ENCODE measurements around the gene NKD2. TPM values are rescaled to one million over a fixed set of nuclear protein-coding genes. Genes with fewer than 3 reads are reported as not detected.

Gene NKD2
- total RNA-seq, 1 experiment from 2014 or later: 0.21 TPM

DNA sequence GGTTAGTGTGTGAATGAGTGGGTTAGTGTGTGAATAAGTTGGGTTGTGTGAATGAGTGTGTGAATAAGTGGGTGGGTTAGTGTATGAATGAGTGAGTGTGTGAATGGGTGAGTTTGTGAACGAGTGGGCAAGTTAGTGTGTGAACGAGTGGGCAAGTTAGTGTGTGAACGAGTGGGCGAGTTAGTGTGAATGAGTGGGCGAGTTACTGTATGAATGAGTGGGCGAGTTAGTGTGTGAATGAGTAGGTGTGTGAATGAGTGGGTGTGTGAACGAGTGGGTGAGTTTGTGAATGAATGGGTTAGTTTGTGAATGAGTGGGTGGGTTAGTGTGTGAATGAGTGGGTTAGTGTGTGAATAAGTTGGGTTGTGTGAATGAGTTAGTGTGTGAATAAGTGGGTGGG lies 34.7 kb downstream of the NKD2 start:
- no peaks in the 10 kb centered on the region for H3K27me3 Mint-ChIP-seq (ENCODE audit: insufficient read depth, unreplicated experiment)
- TF ChIP-seq, protein P1, sequence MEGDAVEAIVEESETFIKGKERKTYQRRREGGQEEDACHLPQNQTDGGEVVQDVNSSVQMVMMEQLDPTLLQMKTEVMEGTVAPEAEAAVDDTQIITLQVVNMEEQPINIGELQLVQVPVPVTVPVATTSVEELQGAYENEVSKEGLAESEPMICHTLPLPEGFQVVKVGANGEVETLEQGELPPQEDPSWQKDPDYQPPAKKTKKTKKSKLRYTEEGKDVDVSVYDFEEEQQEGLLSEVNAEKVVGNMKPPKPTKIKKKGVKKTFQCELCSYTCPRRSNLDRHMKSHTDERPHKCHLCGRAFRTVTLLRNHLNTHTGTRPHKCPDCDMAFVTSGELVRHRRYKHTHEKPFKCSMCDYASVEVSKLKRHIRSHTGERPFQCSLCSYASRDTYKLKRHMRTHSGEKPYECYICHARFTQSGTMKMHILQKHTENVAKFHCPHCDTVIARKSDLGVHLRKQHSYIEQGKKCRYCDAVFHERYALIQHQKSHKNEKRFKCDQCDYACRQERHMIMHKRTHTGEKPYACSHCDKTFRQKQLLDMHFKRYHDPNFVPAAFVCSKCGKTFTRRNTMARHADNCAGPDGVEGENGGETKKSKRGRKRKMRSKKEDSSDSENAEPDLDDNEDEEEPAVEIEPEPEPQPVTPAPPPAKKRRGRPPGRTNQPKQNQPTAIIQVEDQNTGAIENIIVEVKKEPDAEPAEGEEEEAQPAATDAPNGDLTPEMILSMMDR (IDR thresholded peaks at IDR 0.05; ENCODE audit: unreplicated experiment): no peak
- no peak overlapping the region for H3K4me3 Mint-ChIP-seq (ENCODE audit: unreplicated experiment)
- H3K27ac Mint-ChIP-seq (ENCODE audit: low read depth, unreplicated experiment): no peak overlapping the region
- no peak for DNase-seq (ENCODE audit: unreplicated experiment)
- no peaks in the 10 kb centered on the region for H3K4me1 Mint-ChIP-seq (ENCODE audit: insufficient read depth, unreplicated experiment)
- POLR2A ChIA-PET: no interaction called here
- H3K9me3 Mint-ChIP-seq (ENCODE audit: unreplicated experiment): peaks cover 76% of the 10 kb centered on the region
- no TSS peak for BruUV-seq (replicated peaks)
- no peaks in the 10 kb centered on the region for H3K36me3 Mint-ChIP-seq (ENCODE audit: insufficient read depth, unreplicated experiment)
- intact Hi-C loops (cut with micrococcal nuclease): no loop called here
- CTCF ChIA-PET: no interaction called here

DNA sequence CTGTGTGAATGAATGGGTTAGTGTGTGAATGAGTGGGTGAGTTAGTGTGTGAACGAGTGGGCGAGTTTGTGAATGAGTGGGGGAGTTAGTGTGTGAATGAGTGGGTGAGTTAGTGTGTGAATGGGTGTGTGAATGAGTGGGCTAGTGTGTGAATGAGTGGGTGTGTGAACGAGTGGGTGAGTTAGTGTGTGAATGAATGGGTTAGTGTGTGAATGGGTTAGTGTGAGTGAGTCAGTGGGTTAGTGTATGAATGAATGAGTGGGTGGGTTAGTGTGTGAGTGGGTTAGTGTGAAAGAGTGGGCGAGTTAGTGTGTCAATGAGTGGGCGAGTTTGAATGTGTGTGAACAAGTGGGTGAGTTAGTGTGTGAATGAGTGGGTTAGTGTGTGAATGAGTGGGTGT lies 35.5 kb downstream of the NKD2 start:
- Mint-ChIP-seq H3K9me3 (ENCODE audit: unreplicated experiment) (peaks cover 80% of the 10 kb centered on the region), H3K4me1 (ENCODE audit: insufficient read depth, unreplicated experiment) (no peaks in the 10 kb centered on the region), H3K36me3 (ENCODE audit: insufficient read depth, unreplicated experiment) (no peaks in the 10 kb centered on the region), H3K4me3 (ENCODE audit: unreplicated experiment) (no peak overlapping the region), H3K27ac (ENCODE audit: low read depth, unreplicated experiment) (no peak overlapping the region), H3K27me3 (ENCODE audit: insufficient read depth, unreplicated experiment) (no peaks in the 10 kb centered on the region)
- no TSS peak for BruUV-seq (replicated peaks)
- TF ChIP-seq, protein P1 (IDR thresholded peaks at IDR 0.05; ENCODE audit: unreplicated experiment): no peak
- no peak for DNase-seq (ENCODE audit: unreplicated experiment)
- CTCF ChIA-PET: no interaction called here
- POLR2A ChIA-PET: no interaction called here
- intact Hi-C loops (cut with micrococcal nuclease): no loop called here

DNA sequence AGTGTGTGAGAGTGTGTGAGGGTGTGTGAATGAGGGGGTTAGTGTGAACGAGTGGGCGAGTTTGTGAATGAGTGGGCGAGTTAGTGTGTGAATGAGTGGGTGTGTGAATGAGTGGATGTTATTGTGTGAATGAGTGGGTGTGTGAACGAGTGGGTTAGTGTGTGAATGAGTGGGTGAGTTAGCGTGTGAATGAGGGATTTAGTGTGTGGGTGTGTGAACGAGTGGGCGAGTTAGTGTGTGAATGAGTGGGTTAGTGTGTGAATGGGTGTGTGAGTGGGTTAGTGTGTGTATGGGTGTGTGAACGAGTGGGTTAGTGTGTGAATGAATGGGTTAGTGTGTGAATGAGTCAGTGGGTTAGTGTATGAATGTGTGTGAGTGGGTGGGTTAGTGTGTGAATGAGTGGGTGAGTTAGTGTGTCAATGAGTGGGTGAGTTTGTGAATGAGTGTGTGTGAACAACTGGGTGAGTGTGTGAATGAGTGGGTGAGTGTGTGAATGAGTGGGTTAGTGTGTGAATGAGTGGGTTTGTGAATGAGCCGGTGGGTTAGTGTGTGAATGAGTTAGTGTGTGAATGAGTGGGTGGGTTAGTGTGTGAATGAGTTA lies 37.5 kb downstream of the NKD2 start:
- Mint-ChIP-seq H3K4me1 (ENCODE audit: insufficient read depth, unreplicated experiment) (no peaks in the 10 kb centered on the region), H3K36me3 (ENCODE audit: insufficient read depth, unreplicated experiment) (no peaks in the 10 kb centered on the region), H3K27ac (ENCODE audit: low read depth, unreplicated experiment) (no peak overlapping the region), H3K4me3 (ENCODE audit: unreplicated experiment) (no peak overlapping the region), H3K9me3 (ENCODE audit: unreplicated experiment) (peaks cover 77% of the 10 kb centered on the region), H3K27me3 (ENCODE audit: insufficient read depth, unreplicated experiment) (no peaks in the 10 kb centered on the region)
- no peak for DNase-seq (ENCODE audit: unreplicated experiment)
- CTCF ChIA-PET: no interaction called here
- POLR2A ChIA-PET: no interaction called here
- TF ChIP-seq, protein P1 (IDR thresholded peaks at IDR 0.05; ENCODE audit: unreplicated experiment): no peak
- intact Hi-C loops (cut with micrococcal nuclease): no loop called here
- no TSS peak for BruUV-seq (replicated peaks)

DNA sequence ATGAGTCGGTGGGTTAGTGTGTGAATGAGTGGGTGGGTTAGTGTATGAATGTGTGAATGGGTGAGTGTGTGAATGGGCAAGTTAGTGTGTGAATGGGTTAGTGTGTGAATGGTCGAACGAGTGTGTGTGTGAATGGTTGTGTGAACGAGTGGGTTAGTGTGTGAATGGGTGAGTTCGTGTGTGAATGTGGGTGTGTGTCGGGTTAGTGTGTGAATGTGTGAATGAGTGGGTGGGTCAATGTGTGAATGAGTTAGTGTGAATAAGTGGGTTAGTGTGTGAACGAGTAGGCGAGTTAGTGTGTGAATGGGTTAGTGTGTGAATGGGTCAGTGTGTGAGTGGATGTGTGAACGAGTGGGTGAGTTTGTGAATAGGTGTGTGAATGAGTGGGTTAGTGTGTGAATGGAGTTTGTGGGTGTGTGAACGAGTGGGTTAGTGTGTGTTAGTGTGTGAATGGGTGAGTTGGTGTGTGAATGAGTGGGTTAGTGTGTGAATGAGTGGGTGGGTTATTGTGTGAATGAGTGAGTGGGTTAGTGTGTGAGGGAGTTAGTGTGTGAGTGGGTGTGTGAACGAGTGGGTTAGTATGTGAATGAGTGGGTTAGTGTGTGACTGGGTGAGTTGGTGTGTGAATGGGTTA lies 38.8 kb downstream of the NKD2 start:
- H3K9me3 Mint-ChIP-seq (ENCODE audit: unreplicated experiment): peaks cover 63% of the 10 kb centered on the region

More for the DNA sequence above, 38.8 kb downstream of the NKD2 start:
- no peak for DNase-seq (ENCODE audit: unreplicated experiment)
- H3K36me3 Mint-ChIP-seq (ENCODE audit: insufficient read depth, unreplicated experiment): no peaks in the 10 kb centered on the region
- no peaks in the 10 kb centered on the region for H3K27me3 Mint-ChIP-seq (ENCODE audit: insufficient read depth, unreplicated experiment)
- intact Hi-C loops (cut with micrococcal nuclease): no loop called here
- no peaks in the 10 kb centered on the region for H3K4me1 Mint-ChIP-seq (ENCODE audit: insufficient read depth, unreplicated experiment)
- no peak overlapping the region for H3K27ac Mint-ChIP-seq (ENCODE audit: low read depth, unreplicated experiment)
- TF ChIP-seq, protein P1 (IDR thresholded peaks at IDR 0.05; ENCODE audit: unreplicated experiment): no peak
- POLR2A ChIA-PET: no interaction called here
- CTCF ChIA-PET: no interaction called here
- BruUV-seq (replicated peaks): no TSS peak
- H3K4me3 Mint-ChIP-seq (ENCODE audit: unreplicated experiment): no peak overlapping the region
